ENCODE results near the gene CDH10.

CDH10 gene

GRCh38 chr5:24602188-24602587, 42.6 kb downstream of the CDH10 start:
- no peak overlapping the region for H3K4me3 ChIP-seq (ENCODE audit: low read depth, low read length)

GRCh38 chr5:24598956-24599355, 45.8 kb downstream of the CDH10 start:
- no peak overlapping the region for H3K4me3 ChIP-seq (ENCODE audit: low read depth, low read length)

GRCh38 chr5:24595329-24595728, 49.4 kb downstream of the CDH10 start:
- H3K4me3 ChIP-seq (ENCODE audit: low read depth, low read length), result no peak overlapping the region

GRCh38 chr5:24591426-24591825, 53.4 kb downstream of the CDH10 start:
- no peak overlapping the region for H3K4me3 ChIP-seq (ENCODE audit: low read depth, low read length)

- no peak overlapping the region for H3K4me3 ChIP-seq (ENCODE audit: low read depth, low read length)
Observed at GRCh38 chr5:24589566-24589965, 55.2 kb downstream of the CDH10 start.

- no peak overlapping the region for H3K4me3 ChIP-seq (ENCODE audit: low read depth, low read length)
Observed at GRCh38 chr5:24585751-24586150, 59.0 kb downstream of the CDH10 start.

- no peak overlapping the region for H3K4me3 ChIP-seq (ENCODE audit: low read depth, low read length)
Observed at GRCh38 chr5:24571302-24571701, 73.5 kb downstream of the CDH10 start.

GRCh38 chr5:24566933-24567332, 77.8 kb downstream of the CDH10 start:
- H3K4me3 ChIP-seq (ENCODE audit: low read depth, low read length), result no peak overlapping the region

GRCh38 chr5:24555229-24555628, 89.5 kb downstream of the CDH10 start:
- H3K4me3 ChIP-seq (ENCODE audit: low read depth, low read length), result no peak overlapping the region

GRCh38 chr5:24547132-24547531, 97.6 kb downstream of the CDH10 start:
- no peak overlapping the region for H3K4me3 ChIP-seq (ENCODE audit: low read depth, low read length)

GRCh38 chr5:24539613-24540012, 105.2 kb downstream of the CDH10 start:
- H3K4me3 ChIP-seq (ENCODE audit: low read depth, low read length), result no peak overlapping the region

GRCh38 chr5:24538346-24538745, 106.4 kb downstream of the CDH10 start:
- H3K4me3 ChIP-seq (ENCODE audit: low read depth, low read length), result no peak overlapping the region

- H3K4me3 ChIP-seq (ENCODE audit: low read depth, low read length), result no peak overlapping the region
Observed at GRCh38 chr5:24535646-24536045, 109.1 kb downstream of the CDH10 start.

GRCh38 chr5:24530906-24531305, 113.9 kb downstream of the CDH10 start:
- H3K4me3 ChIP-seq (ENCODE audit: low read depth, low read length), result no peak overlapping the region

GRCh38 chr5:24525414-24525813, 119.4 kb downstream of the CDH10 start:
- no peak overlapping the region for H3K4me3 ChIP-seq (ENCODE audit: low read depth, low read length)

- no peak overlapping the region for H3K4me3 ChIP-seq (ENCODE audit: low read depth, low read length)
Observed at GRCh38 chr5:24512423-24512822, 132.4 kb downstream of the CDH10 start.

GRCh38 chr5:24510523-24510988, 134.2 kb downstream of the CDH10 start:
- no peak overlapping the region for H3K4me3 ChIP-seq (ENCODE audit: low read depth, low read length)

- no peak overlapping the region for H3K4me3 ChIP-seq (ENCODE audit: low read depth, low read length)
Observed at GRCh38 chr5:24509943-24510342, 134.8 kb downstream of the CDH10 start.

GRCh38 chr5:24505258-24505657, 139.5 kb downstream of the CDH10 start:
- H3K4me3 ChIP-seq (ENCODE audit: low read depth, low read length), result no peak overlapping the region

- no peak overlapping the region for H3K4me3 ChIP-seq (ENCODE audit: low read depth, low read length)
Observed at GRCh38 chr5:24497591-24498157, 147.1 kb downstream of the CDH10 start.

- H3K4me3 ChIP-seq (ENCODE audit: low read depth, low read length), result no peak overlapping the region
Observed at GRCh38 chr5:24497145-24497544, 147.6 kb downstream of the CDH10 start.

GRCh38 chr5:24496268-24496667, 148.5 kb downstream of the CDH10 start:
- H3K4me3 ChIP-seq (ENCODE audit: low read depth, low read length), result no peak overlapping the region

GRCh38 chr5:24492229-24492628, 152.5 kb downstream of the CDH10 start:
- H3K4me3 ChIP-seq (ENCODE audit: low read depth, low read length), result no peak overlapping the region
